Thyroid gland (tissue), 4 donors: ENCODE data around the gene FLOT2. TPM values are rescaled to one million over a fixed set of nuclear protein-coding genes. Genes with fewer than 3 reads are reported as not detected.

Experiments
- DNase-seq, 2 donors: peaks; one replicate each; pipeline ENCODE4 v3.0.0-alpha.2; 2019
- H3K27ac ChIP-seq, 3 donors: fragments of 200-600 bp; sonication (generic); 1 replicate in 2 of 3; 2 replicates in 1 of 3; pipeline ENCODE4 v1.5.1; 2016 to 2019; ENCODE audit warnings: mild to moderate bottlenecking in 1 of 3, moderate library complexity in 1 of 3
- H3K27me3 ChIP-seq: fragments of 200-600 bp; sonication (generic); one replicate; pipeline ENCODE4 v1.5.1; 2019
- H3K36me3 ChIP-seq, 2 donors: fragments of 200-600 bp; sonication (generic); one replicate each; pipeline ENCODE4 v1.5.1; 2016 to 2019
- H3K4me1 ChIP-seq, 2 donors: fragments of 200-600 bp; sonication (generic); one replicate each; pipeline ENCODE4 v1.5.1; 2017 to 2019
- H3K4me3 ChIP-seq, 3 donors: fragments of 200-600 bp; sonication (generic); replicated peaks in 1 of 3; 1 replicate in 2 of 3; 2 replicates in 1 of 3; pipeline ENCODE4 v1.5.1; 2016; ENCODE audit warnings: mild to moderate bottlenecking in 1 of 3
- H3K9me3 ChIP-seq: fragments of 200-600 bp; sonication (generic); one replicate; pipeline ENCODE4 v1.5.1; 2017
- POLR2A ChIP-seq, 2 donors: fragments of 450-650 bp; IDR thresholded peaks; one replicate each; pipeline ENCODE4 v1.6.1; 2017; ENCODE audit warnings: antibody characterized with exemption in 2 of 2, mild to moderate bottlenecking in 2 of 2, moderate library complexity in 1 of 2
- WGBS, 2 donors: methylation state at CpG; one replicate each; pipeline ENCODE4 v1.1.5; 2017; 5-methylcytosine and 5-hydroxymethylcytosine counted together
- intact Hi-C: fragments of 100-400 bp; cut with DNase I; formaldehyde crosslinking; loops from one replicate; pipeline ENCODE4 v1.15.1; 2023
- total RNA-seq, 4 donors: library from RNA; depleted of rRNA; stranded (reverse); fragments of >200 nt; gene quantifications; one replicate each; pipeline ENCODE4 v1.2.3, GENCODE V29; 2016
- TF ChIP-seq, protein P1 (sequence below), 6 experiments: fragments of 200-600 bp in 3 of 6; fragments of 450-650 bp in 3 of 6; sonication (generic) in 3 of 6; IDR thresholded peaks; one replicate each; pipeline ENCODE4 v1.5.1; 2016 to 2019; ENCODE audit warnings: antibody characterized with exemption in 6 of 6, mild to moderate bottlenecking in 2 of 6, inconsistent platforms in 1 of 6, moderate library complexity in 1 of 6

FLOT2 gene
- total RNA-seq, 4 donors from 2014 or later = 55.0 to 75.0 (median 62.7) TPM

DNA sequence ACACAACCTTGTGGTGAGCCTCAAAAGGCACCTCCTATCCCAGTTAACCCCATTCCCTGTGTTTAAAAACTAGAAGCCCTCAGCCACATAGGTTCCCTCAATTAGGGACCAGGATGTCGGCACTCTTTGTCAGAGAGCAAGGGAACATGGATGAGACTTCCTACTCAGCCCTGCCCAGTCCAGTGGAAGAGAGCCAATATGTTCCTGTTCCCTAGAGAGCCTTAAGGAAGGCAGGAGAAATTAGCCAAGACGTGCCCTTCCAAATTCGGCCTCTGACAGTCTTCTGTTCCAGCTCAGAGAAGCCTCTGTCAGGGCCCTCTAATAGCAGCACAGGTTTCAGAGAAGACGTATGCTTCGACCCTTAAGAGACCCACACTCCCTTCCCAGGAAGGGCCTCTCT lies 19.9 kb upstream of the FLOT2 start:
- TF ChIP-seq POLR2A (IDR thresholded peaks at IDR 0.05) = no peak
- TF ChIP-seq, protein P1, sequence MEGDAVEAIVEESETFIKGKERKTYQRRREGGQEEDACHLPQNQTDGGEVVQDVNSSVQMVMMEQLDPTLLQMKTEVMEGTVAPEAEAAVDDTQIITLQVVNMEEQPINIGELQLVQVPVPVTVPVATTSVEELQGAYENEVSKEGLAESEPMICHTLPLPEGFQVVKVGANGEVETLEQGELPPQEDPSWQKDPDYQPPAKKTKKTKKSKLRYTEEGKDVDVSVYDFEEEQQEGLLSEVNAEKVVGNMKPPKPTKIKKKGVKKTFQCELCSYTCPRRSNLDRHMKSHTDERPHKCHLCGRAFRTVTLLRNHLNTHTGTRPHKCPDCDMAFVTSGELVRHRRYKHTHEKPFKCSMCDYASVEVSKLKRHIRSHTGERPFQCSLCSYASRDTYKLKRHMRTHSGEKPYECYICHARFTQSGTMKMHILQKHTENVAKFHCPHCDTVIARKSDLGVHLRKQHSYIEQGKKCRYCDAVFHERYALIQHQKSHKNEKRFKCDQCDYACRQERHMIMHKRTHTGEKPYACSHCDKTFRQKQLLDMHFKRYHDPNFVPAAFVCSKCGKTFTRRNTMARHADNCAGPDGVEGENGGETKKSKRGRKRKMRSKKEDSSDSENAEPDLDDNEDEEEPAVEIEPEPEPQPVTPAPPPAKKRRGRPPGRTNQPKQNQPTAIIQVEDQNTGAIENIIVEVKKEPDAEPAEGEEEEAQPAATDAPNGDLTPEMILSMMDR (IDR thresholded peaks at IDR 0.05) = no peak
- intact Hi-C loops = no loop called here
- no peaks in the 10 kb centered on the region for H3K9me3 ChIP-seq
- H3K27ac ChIP-seq = no peak overlapping the region
- WGBS, 2 donors = 71 to 80% methylated on average over 5 of the region's 5 CpGs
- peaks cover 85 to 89% of the 10 kb centered on the region in 2 donors for H3K36me3 ChIP-seq
- no peaks in the 10 kb centered on the region for H3K4me1 ChIP-seq
- DNase-seq = no peak
- no peaks in the 10 kb centered on the region for H3K27me3 ChIP-seq
- no peak overlapping the region for H3K4me3 ChIP-seq

DNA sequence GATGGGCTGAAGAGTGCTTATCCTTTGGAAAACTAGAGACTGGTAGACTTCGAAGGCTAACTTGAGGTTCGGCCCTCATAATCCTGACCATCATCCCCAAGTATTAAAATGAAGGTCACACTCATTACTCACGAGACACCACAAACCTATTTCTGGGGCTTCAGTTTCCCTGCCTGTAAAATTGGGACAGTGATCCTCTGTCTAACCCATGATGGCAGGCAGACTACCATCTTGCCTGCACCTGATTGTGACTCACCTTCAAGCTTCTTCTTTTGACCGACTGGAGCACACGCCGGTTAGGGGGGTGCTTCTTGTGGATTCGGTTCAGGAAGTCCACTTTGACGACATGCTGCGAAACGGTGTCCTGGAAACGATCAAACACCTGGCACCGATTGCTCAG lies 19.5 kb upstream of the FLOT2 start:
- Histone ChIP-seq H3K4me1 (no peaks in the 10 kb centered on the region), H3K27ac (no peak overlapping the region), H3K36me3 (peaks cover 88 to 93% of the 10 kb centered on the region in 2 donors), H3K4me3 (no peak overlapping the region), H3K9me3 (no peaks in the 10 kb centered on the region), H3K27me3 (no peaks in the 10 kb centered on the region)
- intact Hi-C loops = no loop called here
- 81 to 86% methylated on average over 12 of the region's 12 CpGs for WGBS, 2 donors
- no peak for DNase-seq
- no peak for TF ChIP-seq POLR2A (IDR thresholded peaks at IDR 0.05)
- TF ChIP-seq, protein P1 (IDR thresholded peaks at IDR 0.05) = no peak

DNA sequence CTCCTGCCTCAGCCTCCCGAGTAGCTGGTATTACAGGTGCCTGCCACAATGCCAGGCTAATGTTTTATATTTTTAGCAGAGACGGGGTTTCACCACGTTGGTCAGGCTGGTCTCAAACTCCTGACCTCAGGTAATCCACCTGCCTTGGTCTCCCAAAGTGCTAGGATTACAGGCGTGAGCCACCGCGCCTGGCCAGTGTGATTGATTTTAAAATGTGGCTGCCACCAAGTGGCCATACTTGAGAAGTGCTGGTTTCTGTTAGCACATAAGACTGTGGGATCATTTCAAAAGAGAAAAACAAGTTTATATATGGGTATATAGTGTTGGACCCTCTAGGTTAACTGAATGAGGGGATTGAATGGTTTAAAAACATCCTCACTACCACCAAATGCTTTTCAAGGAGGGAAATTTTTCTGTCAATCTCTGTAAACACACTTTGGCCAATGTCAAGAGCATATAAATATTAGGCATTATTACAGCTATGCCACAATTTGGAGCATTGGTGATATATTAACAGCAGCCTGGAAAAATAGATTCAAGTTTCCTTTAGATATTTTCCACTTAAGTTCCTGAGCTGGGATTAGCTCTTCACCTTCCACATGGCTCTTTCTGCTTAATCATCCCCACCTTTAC lies 18.9 kb upstream of the FLOT2 start:
- intact Hi-C loops = no loop called here
- H3K9me3 ChIP-seq = no peaks in the 10 kb centered on the region
- H3K27ac ChIP-seq = no peak overlapping the region
- peaks cover 91 to 95% of the 10 kb centered on the region in 2 donors for H3K36me3 ChIP-seq
- H3K4me3 ChIP-seq = no peak overlapping the region
- TF ChIP-seq, protein P1 (IDR thresholded peaks at IDR 0.05) = peak in 5 of 6 experiments; percentile 33 to 65 (median 59)
- no peak for TF ChIP-seq POLR2A (IDR thresholded peaks at IDR 0.05)
- no peaks in the 10 kb centered on the region for H3K27me3 ChIP-seq
- DNase-seq = peak; percentile 57 to 58
- 54 to 60% methylated on average over 6 of the region's 6 CpGs for WGBS, 2 donors
- H3K4me1 ChIP-seq = no peaks in the 10 kb centered on the region

DNA sequence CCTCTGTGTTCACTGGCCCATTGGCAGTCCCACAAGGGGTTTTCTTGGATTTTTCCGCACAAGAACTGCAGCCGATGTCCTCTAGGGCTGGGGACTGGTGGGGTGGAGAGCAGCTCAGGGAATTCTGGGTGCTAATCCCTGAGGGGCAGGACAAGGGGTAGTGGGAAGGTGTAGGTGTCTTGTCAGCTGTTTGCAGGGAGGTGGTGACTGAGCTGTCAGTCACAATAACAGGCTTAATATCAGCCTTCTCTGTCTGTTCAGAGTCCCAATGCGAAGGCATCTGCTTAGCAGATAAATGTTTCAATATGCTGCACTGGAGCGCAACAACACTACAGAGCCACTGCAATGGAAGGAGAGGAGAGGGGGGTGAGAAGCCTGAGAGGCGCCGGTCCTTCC lies 15.4 kb upstream of the FLOT2 start:
- Histone ChIP-seq H3K9me3 (no peaks in the 10 kb centered on the region), H3K4me1 (peaks cover 0 to 11% of the 10 kb centered on the region in 2 donors), H3K27me3 (no peaks in the 10 kb centered on the region), H3K27ac (no peak overlapping the region), H3K4me3 (no peak overlapping the region), H3K36me3 (peaks cover 92 to 96% of the 10 kb centered on the region in 2 donors)
- TF ChIP-seq, protein P1 (IDR thresholded peaks at IDR 0.05) = no peak
- WGBS, 2 donors = 86 to 89% methylated on average over 6 of the region's 6 CpGs
- no peak for DNase-seq
- intact Hi-C loops = loop anchor here (5.0 kb wide), 1 partner anchor 151 kb away; no protein-coding TSS in a partner anchor

DNA sequence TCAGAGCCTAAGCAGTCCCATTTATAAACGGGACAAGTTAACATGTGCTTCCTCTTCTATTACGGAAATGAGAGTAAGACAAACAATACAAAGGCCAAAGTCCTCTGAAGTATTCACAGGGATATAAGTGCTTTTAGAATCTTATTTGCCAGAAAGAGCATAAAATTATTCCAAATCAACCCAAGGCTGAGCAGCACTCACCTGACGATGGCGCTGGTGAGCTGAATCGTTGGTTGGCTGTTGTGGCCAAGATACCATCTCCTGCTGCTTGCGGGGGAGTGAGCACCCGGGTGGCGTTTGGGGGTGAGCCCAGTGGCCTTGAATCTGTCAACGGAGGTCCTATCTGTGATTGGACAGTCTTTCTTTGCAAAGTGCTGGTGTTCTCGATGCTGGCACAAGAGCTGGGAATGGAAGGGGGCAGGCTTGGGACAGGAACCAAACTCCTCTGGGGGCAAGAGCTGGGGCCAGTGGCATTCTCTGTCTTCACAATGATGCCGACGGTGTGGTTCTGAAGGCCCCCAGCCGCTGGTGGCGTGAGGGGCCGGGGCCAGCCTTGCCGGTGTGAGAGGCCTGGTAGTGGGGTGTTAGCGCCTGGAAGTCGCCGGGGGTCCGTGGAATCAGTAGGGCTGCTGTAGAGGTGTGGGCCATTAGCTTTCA lies 14.9 kb upstream of the FLOT2 start:
- intact Hi-C loops = loop anchor here (5.0 kb wide), 1 partner anchor 150 kb away; no protein-coding TSS in a partner anchor
- Histone ChIP-seq H3K27ac (no peak overlapping the region), H3K36me3 (peaks cover 87 to 94% of the 10 kb centered on the region in 2 donors), H3K9me3 (no peaks in the 10 kb centered on the region), H3K27me3 (no peaks in the 10 kb centered on the region), H3K4me1 (peaks cover 0 to 11% of the 10 kb centered on the region in 2 donors), H3K4me3 (no peak overlapping the region)
- 84 to 87% methylated on average over 15 to 20 of the region's 20 CpGs for WGBS, 2 donors
- TF ChIP-seq, protein P1 (IDR thresholded peaks at IDR 0.05) = no peak
- TF ChIP-seq POLR2A (IDR thresholded peaks at IDR 0.05) = no peak
- DNase-seq = no peak
